GDM1 (cell line): ENCODE measurements around the gene SOBP.

ENCODE experiments used
- DNase-seq: peaks from one replicate; lab custom pipeline; 2025; lab: John Stamatoyannopoulos, UW

Gene SOBP

DNA sequence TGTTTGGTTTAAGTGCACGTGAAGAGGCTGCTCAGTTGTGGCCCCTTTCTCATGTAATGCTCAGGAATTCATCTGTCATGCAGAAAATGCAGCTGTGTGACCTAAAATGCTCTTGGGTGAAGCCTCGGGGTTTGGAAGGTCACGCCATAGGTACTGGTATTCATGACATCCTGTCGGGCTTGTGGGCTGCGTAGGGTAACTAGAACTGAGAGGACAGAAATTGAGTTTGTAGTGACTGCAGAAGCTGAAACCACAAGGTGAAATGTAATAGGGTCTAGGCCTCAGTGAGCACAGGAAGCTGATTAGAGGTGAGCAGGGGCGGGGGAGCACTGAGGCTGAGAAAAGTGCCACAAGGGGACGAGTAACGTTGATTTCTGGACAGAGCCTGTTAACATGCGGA is 128.8 kb downstream of the SOBP start:
- DNase-seq, result no peak

DNA sequence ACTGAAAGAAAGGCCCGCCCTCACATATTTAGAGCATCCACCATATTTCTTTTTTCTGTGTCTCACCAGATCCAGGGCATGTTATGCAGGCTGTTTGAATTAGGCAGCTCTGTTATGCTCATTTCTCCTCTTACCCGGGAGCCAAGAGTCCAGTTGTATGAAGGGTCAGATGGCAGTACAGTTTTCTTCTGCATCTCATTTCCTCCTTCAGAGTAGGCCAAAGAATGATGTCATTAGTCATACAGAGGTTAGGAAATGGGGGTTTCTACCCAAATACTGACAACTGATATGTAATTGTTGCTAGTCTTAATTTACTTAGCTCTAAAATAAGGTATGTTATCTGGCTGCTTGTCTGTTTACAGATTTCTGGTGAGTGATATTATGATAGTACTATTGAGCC is 130.8 kb downstream of the SOBP start:
- no peak for DNase-seq

DNA sequence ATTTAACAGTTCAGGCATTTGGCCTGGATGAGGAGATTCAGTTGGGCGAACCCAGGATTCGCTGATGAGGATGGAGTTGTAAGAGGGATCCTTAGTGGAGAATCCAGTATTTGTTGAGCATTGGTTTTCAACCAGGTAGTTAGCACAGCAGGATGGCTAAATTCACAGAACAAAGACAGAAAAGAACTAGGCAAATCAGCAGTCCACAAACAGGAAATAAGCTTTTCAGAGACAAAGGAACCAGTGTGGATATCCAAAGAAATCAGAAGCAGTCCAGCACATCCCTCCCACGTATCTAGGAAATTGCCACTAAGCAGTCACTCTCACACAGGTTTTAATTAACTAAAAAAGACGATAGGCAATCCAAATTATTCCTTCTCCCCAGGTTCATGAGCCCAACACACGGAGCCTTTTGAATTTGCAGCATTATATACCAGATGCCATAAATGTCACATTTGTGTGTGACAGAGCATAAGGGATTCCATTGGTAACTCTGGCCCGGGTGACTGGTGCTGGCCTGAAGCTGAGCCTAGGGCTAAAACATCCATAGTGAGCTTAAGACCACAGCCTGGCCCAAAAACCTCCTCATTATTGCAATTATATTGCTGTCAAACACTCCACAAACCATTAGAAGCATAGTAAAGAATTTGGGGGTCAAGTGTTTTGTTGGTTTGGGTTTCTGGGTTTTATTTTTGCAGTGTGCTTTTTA is 131.5 kb downstream of the SOBP start:
- no peak for DNase-seq

DNA sequence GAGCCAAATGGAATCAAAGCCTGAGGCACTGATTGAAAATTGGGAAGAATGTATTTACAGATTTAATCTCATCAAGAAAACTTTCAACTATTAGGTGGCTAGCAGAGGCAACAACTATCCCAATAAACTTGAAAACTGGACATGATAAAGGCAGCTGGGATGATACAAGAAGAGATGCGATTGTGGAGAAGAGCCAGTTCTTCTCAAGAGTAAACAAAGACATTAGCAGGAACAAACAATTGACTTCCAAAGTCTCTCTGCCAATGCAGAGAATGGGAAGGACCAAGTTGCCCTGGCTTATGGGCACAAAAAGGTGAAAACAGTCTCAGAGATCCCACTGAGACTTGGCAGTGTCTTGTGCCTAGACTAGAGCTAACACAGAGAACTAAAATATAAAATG is 132.4 kb downstream of the SOBP start:
- no peak for DNase-seq

DNA sequence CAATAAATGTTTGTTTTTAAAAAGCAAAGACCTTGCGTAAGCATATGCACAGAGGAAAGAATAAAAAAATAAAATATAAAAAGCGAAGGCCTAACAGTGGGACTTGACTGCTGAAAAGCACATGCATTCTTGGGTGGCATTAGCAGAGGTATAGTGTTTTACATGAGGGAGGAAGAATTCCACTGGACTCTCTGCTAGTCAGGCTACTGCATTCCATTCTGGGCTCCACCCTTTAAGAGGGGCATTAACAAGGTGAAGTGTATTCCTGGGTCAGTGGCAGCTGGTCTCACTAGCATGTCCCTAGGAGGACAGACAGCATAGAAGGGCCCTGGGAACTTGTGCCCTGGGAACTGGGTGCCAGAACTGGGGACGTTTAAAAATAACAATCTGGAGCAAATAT is 134.1 kb downstream of the SOBP start:
- DNase-seq, result no peak

DNA sequence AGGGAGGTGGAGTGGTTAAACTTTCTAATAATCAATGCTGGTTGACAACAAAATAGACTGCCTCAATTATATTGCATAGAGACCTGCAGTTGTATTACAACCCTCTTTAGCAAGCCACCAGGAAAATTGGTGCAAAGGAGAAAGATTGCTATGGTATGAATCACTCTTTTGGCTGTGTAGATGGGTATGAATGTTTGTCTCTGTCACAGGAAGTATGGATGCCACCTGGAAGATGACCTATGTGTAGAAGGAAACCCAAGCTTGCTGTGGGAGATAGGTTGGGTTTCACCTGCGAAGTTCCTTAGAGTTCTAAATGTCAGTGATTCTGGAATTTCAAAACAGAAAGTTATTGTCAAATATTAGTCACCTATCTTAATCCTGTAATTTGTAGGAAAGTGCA is 134.6 kb downstream of the SOBP start:
- DNase-seq, result no peak

DNA sequence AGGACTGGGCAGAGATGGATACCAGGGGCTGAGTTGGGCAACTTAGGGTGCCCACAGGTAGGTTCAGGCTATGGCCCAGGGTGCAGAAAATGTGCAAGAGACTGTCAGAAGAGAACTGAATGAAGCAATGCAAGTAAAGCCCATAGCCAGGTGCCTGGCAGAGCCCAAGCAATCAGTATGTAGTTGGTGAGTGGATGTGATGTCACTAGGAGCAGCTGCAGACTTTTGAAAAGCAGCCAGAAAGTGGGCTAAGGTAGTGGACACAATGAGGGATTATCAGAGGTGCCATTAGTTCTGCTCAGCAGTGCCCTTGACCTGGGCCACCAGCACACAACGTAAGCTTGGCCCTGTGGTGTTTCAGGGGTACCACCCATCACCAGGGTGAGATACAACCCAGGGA is 135.3 kb downstream of the SOBP start:
- no peak for DNase-seq

DNA sequence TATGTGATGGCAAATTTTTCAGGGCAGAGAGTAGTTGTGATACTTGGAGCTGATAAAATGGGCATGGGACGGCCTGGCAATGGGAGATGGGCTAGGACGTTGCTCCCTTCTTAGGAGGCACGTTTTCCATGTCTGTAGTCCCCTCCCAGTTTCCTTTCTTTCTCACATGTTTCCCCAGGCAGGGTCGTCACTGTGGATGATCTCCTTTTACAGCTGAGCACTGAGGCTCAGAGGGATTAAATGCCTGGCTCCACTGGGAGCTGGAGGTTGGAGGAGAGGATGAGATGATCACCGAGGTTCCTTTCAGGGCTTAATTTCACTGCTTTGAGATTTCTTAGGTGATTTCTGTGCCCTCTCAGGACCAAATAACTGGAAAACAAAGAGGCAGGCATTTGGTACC is 136.7 kb downstream of the SOBP start:
- DNase-seq, result no peak

DNA sequence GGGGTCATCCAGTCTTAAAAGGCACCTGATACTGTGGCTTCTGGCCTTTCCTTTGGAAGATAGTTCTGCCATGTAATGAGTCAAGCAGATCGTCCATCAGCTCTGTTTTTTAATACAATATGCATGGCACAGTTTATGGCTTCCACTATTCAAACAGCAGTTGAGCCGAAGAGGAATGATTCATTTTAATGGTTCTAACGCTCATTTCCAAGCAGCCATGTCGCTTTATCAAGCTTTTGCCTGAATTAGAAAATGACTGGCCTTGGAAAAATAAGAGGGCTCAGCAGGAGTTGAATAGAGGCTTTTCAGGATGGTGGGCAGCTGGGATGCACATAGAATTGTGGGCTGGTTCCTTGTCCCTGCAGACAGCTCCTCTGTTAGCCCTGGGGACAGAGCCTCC is 138.1 kb downstream of the SOBP start:
- DNase-seq, result no peak

DNA sequence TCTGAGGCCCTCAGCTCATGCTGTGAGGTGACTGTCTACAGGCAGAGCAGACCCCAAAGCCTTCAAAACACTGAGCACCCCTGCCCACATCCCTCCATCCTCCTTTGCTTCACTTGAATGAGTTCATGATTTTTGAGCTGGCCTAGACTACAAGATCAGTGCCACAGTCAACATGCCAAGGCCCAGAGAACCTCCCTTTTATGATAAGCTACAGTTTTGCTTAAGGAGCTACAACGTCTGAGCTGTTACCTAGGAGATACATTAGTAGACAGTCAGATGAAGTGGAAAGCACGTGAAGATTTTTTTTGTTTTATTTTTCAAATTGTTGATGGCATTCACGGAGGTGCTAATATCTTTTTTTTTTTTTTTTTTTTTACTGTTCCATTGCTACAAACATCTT is 139.0 kb downstream of the SOBP start:
- DNase-seq, result no peak

DNA sequence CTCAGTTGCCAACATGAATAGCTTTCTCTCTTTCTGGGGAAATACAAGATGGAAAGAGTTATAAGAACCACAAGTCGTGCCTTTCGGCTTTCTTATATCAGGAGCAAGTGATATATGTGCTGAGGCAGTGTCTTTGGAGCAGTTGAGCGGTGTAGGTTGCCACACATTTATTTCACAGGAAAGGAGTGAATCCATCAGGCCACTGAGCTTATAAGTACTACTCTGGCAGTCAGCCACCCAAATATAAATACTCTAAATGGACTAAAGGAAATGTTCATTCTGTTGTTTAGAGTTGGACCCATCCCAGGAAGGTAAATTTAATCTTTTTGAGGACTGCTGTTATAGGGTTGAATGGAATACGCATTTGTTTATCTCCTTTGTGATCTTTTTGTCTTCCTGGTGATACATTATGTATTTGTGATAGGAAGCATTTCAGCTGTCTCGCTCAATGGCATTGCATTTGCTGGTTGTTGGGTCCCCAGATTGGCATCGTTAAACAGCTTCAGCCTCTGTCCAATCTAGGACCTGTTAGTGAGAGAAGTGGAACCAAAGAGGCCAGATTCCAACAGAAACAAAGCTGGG is 139.7 kb downstream of the SOBP start:
- DNase-seq, result no peak

DNA sequence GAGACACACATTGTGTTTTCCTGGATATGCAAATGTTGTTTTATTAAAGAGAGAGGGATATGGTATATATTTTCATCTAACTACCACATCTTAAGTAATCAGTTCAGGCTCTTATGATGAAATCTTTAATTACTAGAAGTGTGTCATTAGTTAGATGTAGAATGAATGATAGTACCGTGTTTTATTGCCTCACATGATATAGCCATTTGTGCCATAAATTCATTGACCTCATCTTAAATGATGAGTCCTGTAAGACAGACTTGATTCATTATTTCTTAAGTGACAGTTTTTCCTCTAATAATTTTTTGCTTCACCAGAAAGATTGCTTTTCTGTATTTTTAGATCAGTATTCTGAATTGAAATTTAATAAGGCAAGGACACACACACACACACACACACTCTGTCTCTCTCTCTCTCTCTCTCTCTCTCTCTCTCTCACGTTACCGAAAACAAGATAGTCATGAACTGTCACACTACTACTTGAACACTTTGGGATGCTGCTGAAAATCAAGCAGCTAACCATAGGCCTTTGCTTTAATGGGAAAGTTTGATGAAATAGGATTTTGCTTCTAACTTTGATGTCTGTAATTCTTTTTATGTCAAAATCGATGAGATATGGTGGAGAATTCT is 140.5 kb downstream of the SOBP start:
- no peak for DNase-seq

DNA sequence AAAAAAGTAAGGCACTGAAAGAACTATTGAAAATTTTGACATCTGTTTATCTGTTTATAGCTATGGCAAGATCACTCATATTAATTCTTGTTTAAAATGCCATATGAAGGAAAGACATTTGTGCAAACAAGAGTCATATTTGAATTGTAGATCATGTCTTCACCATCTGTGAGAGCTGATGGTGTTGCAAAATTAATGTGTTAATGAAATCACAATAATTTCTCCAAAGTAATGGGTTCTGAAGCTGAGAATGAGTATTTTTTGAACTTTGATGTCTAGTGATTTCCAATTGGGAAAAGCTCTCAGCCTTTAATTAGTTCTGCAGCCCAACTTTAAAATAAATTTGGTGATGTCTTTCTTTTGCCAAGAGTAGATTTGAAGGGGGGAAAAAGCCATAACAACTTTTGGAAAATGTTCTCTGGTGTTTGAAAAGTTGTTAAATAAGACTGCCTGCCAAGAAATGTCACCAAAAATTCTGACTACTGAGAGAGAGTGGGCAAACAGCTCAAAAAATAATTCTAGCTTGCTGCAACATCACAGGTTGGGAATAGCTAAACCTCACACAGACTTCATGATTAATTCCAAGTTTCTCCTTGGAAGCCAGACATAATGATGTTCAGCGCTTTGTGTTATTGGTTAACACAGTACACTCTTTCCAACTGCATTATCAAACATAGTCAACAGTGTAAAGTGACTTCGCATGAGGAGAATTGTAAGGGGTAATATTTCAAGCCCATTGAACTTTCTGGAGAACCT is 142.6 kb downstream of the SOBP start:
- DNase-seq, result no peak

DNA sequence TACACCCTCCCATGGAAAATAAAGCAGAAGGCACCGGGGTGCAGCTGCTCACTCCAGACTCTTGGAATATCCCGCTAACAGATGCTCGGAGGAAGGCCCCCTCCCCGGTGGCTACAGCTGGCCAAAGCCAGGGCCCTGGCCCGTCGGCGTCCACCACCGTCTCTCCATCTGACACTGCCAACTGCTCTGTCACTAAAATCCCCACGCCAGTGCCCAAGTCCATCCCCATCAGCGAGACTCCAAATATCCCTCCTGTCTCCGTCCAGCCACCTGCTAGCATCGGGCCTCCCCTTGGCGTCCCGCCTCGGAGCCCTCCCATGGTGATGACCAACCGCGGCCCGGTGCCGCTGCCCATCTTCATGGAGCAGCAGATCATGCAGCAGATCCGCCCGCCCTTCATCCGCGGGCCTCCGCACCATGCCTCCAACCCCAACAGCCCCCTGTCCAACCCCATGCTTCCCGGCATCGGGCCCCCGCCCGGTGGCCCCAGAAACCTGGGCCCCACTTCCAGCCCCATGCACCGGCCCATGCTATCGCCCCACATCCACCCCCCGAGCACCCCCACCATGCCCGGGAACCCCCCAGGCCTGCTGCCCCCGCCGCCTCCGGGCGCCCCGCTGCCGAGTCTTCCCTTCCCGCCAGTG is 143.9 kb downstream of the SOBP start:
- DNase-seq, result no peak

DNA sequence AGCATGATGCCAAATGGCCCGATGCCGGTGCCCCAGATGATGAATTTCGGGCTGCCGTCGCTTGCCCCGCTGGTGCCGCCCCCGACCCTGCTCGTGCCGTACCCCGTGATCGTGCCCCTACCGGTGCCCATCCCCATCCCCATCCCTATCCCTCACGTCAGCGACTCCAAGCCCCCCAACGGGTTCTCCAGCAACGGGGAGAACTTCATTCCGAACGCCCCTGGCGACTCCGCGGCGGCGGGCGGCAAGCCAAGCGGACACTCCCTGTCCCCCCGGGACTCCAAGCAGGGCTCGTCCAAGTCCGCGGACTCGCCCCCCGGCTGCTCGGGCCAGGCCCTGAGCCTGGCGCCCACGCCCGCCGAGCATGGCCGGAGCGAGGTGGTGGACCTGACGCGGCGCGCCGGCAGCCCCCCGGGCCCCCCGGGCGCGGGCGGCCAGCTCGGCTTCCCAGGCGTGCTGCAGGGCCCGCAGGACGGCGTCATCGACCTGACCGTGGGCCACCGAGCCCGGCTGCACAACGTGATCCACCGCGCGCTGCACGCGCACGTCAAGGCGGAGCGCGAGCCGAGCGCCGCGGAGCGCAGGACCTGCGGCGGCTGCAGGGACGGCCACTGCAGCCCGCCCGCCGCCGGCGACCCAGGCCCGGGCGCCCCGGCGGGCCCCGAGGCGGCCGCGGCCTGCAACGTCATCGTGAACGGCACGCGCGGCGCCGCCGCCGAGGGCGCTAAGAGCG is 144.6 kb downstream of the SOBP start:
- no peak for DNase-seq

DNA sequence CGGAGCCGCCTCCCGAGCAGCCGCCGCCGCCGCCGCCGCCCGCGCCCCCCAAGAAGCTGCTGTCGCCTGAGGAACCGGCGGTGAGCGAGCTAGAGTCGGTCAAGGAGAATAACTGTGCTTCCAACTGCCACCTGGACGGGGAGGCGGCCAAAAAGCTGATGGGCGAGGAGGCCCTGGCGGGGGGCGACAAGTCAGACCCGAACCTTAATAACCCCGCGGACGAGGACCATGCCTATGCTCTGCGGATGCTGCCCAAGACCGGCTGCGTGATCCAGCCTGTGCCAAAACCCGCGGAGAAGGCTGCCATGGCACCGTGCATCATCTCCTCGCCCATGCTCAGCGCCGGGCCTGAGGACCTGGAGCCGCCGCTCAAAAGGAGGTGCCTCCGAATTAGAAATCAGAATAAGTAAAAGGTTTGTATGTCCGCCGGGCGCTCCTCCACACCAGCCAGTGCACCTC is 145.2 kb downstream of the SOBP start:
- DNase-seq, result no peak

DNA sequence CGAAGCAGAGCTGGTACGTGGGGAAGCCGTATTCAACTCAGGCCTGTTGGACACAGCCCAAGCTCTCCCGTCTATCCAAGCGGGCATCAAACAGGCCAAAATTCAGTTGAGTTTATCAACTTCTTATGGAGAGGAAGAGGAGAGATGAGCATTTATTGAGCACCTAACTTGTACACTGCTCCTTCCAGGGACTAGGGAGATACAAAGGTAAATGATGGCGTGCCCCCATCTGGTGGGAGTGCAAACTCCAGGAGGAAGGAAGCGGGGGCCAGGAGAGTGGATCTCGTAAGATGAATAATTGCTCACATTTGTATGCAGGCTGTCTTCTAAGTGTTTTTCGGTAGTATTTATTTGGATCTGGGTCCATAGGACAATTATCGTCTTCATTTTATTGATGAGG is 146.6 kb downstream of the SOBP start:
- DNase-seq, result no peak

DNA sequence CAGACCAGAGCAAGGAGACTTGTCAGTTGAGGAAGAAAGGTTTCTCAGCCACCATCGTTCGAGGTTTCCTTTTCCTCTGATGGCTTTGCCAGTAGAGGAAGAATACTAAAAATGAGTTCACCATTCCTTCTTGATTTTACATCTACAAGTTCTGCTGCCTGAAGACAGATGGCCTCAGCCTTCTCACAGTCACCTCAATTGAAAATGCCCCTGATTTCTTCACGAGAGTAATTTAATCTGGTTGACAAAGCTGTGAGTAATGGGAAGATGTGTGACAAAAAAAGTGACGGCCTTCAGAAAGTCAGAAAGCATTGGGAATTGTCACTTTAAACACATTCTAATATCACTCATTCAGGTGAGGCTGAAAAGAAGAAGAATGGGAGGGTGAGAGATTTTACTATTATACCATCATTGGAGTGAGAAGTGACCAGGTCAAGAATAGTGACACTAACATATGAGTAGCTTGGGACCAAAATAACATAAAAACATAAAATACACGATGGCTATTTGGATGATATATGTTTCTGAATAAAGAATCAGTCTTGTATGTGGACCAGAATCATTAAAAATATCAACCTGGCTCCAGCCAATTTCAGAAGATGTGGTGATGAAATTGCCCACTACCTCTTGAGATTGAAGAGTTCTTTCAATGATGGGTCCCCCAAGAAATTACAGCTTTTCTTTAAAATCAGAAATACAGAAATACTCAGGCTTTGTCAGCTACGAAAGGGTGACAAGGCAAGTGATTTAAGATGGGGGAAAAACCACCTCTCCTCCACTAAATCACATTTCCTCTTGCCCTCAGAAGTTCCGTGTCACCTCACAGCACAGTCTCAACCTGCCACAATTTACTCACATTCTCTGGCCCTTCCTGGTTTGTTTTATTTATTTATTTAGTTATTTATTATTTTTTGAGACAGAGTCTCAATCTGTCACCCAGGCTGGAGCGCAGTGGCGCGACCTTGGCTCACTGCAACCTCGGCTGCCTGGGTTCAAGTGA is 147.7 kb downstream of the SOBP start:
- no peak for DNase-seq

DNA sequence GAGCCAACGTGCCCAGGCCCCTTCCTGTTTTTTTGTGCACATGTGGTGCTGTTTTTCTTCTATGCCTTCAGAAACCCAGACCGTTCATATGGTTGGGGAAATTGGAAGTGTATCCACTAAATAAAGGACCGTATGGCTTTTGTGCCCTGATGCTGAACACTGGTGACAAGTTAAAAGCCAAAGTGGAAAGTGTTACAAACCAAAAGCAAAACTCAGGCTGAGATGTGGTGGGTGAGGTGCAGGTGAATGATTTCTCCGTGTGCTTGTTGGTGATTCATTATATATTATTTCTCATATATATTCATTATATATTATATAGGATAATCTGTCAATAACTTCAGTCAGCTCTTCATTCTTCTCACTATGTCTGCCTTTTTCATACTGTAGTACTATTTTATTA is 148.6 kb downstream of the SOBP start:
- no peak for DNase-seq

DNA sequence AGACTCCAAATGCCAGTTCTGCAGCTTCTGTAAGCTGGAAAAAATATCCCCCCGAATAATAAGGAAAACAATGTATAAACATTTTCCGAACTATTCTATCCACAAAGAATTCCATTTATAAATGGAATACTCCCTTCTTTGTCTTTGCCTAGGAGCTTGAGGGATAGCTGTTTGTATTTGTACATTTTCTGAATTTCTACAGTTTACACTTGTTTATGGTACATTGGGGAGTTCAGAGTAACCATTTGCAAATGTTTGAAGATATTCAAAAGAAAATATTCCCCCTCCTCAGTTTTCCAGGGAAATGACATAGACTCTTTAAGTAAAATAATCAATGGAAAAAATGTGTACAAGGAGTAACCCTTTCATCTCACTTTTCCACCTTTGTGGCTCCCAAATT is 149.6 kb downstream of the SOBP start:
- DNase-seq, result no peak

DNA sequence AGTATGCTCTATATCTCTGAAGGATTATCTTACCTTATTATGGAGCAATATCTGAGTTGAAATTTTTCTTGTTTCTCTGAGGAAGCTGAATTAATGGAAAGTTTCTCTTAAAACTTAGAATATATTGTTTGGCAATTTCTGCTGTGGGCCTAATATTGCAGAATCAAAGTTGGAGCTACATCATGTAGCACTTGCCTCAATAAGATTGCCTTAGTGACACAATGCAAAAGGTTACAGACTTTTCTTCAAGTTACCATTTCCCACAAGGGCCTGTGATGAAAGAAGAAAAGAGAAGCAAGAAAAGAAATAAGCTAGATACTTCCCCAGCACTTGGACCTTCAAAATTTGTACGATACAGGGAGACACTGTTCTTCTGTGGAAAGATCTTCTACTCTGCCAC is 151.2 kb downstream of the SOBP start:
- no peak for DNase-seq
